GM19397 (cell line): ENCODE results near the gene TCP11L2.
"Not testable (repeated sequence)": the region's sequence is repeated elsewhere in the genome, so short reads cannot be mapped to it uniquely, and the experiment has no call there.

Source experiments
- ATAC-seq: cut with Tn5 transposase; IDR thresholded peaks from one replicate; pipeline ENCODE4 v1.9.1; 2021; ENCODE audit warnings: mild to moderate bottlenecking, moderate library complexity; ENCODE audit not compliant: unreplicated experiment

The TCP11L2 gene

DNA sequence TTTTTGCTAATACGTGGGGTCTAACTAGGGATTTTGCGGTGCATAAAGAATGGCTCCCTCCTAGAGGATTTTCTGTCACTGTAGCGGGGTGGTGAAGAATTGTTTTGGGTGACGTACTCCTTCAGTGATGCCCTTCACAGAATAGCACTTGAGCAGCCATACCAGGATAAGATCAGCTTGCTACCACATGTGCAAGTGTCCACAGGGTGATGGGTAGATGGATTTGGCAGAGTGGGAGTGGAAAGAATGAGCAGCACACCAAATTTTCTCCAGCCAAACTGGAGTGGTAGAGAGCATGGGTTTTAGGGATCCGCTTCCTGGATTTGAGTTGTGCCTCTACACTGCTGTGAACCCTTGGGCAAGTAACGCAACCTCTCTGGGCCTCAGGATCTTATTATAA lies 2.3 kb downstream of the TCP11L2 start:
- no peak for ATAC-seq

DNA sequence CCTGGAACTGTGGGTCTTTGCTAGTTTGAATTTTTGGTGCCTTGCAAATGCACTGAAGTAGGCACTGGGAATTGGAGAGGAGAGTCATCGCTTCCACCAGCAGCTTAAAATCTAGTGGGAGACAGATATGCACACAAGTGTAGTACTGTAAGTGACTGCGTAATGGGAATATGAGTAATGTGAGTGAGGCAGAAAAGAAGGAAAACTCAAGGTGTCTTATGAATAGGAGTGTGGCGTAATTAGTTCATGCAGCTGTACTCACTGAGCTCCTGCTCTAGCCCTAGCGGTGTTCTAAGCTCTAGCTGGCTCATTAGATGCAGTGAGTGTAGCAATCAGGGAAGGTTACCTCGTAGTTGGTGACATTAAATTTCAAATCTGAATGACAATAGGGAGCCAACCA lies 2.8 kb downstream of the TCP11L2 start:
- ATAC-seq, result no peak

DNA sequence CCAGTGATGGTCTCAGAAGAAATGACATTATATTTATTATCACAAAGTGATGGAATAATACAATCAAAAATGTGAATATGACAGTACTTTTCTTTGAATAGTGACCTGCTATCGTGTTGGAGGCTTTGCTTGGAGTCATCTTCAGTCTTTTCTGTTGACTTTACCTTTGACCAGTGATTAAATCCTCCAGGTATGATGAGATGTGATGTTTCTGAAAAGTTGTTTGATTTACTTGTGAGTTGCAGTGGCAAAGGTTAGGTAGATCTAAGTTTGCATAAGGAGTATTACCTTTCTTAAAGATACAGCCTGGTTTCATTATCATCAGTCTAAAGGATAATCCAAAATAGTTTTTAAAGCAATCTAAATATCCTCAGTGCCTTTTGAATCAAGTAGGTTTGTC lies 4.6 kb downstream of the TCP11L2 start:
- ATAC-seq, result no peak

DNA sequence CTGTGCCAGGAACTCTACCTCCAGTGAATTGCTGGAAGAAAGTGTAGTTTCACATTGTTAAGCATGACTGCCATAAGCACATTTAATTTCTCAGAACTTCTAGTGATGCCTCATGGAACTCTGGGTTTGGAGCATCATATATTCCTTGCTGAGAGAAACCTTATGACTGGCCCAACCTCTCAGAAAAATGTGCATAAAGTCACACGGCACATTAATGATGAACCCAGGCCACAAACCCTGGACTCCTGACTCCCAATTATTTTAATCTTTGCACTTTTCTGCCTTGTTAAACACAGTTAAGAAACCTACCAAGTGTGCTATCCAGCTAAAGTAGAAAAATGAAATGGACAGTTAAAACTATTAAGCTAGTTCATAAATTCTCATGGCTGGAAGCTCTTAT lies 5.6 kb downstream of the TCP11L2 start:
- no peak for ATAC-seq

DNA sequence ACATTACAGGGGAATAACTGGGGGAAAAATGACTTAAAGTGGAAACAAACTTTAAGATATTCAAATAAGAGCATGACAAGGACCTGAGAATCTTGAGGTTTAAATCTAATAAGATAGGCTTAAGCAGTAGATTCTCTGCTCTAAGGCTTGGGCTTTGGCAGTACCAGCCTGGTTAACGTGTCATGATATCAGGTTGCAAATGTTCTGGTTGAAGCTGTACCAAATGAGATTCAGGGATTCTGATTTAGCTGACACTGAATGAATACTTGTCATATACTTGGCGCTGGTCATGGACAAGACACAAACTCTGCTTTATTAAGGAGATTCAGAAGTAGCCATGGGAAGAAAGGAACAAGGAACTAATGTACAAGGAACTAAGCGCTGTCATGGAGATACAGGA lies 6.1 kb downstream of the TCP11L2 start:
- ATAC-seq, result no peak

DNA sequence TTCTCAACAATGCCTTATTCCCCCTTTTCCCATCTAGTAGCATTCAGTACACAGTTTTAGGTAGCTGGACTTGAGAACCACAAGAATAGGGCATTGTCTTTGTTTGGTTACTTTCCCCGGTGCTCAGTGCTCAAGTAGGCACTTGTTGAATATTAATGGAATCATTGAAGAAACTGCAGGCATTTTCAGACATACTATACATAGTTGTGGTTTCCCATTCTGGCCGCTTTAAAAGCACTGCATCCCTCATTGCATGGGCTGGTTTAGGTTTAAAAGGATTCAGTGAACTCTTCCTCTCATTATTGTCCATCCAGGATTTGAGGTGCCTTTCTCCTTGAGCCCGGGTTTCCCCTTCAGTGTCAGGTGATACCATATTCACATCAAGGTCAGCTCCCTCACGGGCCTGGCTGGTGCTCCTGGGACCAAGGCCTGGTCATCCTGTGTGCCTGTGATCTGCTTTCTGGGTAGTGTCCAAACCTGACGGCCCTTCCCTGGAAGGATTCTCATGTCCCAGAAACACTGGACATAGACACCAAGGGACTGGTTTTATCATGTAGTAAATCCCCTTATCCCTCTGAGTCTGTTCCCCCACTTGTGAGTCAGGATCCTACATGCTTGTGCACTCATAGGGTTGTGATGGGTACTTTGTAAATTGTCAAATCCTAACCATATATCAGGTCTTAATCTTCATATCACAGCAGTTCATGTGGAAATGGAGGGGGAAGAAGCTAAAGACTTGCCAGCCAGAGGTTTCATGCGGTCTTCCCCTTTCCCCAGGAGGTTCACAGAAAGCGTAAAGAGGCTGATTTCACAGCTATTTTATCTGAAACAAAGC lies 7.4 kb downstream of the TCP11L2 start:
- ATAC-seq, result no peak

DNA sequence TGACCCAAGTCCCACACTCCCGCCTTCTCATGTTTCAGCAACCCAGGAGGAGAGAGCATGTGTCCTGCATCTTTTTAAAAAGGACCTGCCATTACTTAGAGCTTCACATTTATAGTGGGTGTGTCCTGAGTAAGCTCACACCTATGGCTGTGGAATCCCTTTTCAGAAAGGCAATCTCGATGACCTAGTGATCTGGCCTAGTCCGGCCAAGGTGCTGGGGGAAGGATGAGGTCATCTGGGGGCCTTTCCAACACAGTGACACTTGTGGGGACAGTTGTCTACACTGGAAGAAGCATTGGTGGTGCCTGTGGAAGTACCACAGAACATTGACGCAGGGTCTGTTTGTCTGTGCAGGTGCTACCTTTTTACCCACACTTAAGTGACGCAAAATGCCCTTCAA lies 8.2 kb downstream of the TCP11L2 start:
- no peak for ATAC-seq

DNA sequence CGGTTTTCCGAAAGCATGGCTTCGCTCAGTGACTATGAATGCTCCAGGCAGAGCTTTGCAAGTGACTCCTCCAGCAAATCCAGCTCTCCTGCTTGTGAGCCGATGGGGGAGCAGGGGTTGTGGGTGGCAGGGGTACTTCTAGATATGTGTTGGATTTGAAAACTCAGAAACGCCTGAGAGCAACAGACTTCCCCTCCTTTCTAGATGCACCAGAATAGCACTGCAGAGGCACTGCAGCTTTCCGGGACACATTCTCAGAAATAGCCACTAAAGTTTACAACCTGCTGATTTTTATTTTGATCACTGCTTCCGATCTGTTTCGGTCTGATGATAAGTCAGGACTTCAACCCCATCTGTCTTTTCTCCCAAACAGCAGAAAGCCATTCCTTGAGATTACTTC lies 8.6 kb downstream of the TCP11L2 start:
- ATAC-seq, result no peak

DNA sequence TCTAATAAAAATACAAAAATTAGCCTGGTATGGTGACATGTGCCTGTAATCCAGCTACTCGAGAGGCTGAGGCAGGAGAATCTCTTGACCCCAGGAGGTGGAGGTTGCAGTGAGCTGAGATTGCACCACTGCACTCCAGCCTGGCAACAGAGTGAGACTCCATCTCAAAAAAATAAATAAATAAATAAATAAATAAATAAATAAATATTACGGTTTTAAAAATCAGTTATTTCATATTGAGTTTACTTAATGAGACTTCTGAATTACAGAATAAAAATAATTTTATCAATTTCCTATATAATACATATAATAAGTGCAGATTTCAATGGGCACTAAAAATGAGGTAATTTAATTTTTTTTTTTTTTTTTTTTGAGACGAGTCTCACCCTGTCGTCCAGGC lies 10.9 kb downstream of the TCP11L2 start:
- ATAC-seq, result not testable (repeated sequence)

DNA sequence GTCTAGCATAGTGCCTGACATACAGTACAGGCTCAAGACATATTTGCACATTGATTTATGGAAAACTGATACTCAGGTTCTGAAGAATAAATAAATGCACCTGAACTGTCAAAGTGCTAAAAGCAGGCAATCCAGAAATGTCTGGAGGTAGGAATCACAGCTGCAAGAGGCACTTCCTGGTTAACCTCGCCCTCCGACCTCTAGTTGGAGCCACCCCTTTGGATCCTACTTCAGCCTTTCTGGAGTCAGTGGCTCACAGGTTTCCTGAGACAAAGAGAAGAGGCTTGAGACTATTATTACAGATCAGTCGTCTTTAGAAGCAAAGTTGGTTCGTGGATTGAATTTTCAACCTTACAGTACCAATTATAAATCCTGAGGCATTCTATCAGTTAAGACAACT lies 13.0 kb downstream of the TCP11L2 start:
- no peak for ATAC-seq

DNA sequence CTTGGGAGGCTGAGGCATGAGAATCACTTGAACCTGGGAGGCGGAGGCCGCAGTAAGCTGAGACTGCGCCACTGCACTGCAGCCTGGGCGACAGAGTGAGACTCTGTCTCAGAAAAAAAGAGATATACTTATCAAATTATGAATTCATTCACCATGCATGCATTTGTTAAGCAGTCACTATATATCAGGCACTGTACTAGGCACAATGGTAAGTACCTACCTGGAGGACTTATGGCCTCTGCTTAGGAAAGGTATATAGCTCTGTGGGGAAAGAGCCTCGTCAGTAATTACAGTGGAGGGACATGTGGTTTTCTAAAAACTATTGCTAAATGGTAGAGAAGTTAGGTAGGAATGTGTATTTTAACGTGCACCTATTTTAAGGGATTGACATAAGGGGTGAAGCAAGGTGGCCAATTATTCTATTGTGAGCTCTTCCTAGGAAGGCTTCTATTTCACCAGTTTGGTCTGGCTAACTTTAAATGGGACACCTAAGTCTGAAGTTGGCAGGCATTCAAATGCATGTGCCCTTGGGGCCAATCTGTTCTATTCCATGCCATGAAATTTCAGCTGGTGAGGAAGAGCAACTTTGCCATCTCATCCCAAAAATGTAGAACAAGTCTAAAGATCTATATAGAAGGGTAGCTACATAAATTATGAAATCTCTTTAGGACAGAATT lies 15.0 kb downstream of the TCP11L2 start:
- no peak for ATAC-seq

DNA sequence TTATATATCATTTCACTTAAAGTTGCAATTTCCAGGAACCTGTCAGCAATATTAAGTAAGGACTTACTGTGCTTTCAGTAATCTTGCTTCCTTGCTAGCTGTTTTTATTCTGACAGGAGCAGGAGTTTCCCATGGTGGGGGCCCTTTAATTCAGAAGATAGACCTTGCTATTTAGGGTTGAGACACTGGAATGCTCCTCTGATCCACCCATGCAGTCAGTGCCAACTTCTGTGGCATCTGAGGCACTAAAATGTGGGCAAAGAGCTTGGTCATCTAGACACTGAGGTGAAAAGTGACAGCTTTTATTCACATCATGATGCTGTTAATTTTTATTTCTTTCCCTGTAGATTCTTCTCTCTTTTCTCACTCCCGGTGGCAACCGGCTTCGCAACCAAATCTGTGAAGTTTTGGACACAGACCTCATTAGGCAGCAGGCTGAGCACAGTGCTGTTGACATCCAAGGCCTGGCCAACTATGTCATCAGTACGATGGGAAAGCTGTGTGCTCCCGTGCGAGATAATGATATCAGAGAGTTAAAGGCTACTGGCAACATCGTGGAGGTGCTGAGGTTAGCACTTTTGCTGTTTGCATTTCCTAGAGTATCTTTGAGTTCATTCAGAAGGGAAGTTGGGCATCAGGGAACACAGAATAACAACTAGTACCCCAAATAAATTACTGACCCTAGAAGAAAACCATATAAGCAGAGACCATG lies 18.8 kb downstream of the TCP11L2 start:
- no peak for ATAC-seq

DNA sequence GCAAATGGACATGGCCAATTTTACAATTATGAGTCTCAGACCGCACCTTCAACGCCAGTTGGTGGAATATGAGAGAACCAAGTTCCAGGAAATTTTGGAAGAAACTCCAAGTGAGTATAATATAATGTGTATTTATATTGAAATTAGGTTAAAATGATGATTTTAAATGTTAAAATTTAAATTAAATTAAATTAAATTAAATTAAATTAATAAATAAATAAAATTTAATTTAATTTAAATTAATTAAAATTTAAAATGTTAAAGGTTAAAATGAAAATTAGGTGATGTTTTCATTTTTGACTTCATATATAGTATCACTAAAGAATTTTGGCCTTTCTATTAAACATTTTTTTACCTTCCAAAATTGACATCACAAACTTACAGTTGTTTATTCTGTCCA lies 21.0 kb downstream of the TCP11L2 start:
- ATAC-seq, result no peak

DNA sequence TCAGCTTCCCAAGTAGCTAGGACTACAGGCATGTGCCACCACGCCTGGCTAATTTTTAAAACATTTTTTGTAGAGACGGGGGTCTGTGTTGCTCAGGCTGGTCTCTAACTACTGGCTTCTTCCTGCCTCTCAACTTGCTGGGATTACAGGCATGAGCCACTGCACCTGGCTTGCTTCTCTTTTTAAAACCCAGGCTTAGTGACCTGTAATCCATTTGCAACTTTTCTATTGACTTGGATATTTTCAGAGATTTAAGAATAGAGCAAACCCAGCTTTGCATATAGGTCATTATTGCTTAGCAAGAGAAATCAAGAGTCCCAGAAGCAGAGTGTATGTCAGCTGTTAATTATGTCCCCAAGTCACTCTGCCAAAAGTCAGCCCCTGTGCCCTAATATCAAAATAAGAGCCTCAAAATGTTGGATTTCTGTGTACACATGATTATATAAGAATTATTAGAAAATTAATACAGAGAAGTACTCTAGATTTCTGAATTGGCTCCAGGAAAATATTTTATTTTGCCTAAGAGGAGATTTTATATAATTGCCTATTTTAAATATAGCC lies 24.9 kb downstream of the TCP11L2 start:
- no peak for ATAC-seq

DNA sequence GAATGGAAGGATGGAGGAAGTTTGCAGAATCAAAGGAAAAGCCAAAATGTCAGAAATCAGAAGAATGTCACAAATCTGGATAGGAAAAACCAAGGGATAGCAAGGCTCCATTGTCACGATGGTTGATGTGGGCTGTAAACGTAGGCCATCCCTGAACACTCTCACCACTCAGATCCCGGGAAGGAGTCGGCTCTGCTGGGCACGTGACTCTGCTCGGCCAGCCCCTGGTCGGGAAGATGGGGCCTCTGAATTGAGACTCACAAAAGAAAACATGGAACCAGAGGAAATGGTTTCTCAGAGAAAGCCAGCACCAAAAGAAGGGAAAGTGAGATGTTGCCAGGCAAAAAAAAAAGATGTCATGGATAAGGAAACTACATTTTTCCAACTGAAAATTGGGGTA lies 26.2 kb downstream of the TCP11L2 start:
- ATAC-seq, result no peak

DNA sequence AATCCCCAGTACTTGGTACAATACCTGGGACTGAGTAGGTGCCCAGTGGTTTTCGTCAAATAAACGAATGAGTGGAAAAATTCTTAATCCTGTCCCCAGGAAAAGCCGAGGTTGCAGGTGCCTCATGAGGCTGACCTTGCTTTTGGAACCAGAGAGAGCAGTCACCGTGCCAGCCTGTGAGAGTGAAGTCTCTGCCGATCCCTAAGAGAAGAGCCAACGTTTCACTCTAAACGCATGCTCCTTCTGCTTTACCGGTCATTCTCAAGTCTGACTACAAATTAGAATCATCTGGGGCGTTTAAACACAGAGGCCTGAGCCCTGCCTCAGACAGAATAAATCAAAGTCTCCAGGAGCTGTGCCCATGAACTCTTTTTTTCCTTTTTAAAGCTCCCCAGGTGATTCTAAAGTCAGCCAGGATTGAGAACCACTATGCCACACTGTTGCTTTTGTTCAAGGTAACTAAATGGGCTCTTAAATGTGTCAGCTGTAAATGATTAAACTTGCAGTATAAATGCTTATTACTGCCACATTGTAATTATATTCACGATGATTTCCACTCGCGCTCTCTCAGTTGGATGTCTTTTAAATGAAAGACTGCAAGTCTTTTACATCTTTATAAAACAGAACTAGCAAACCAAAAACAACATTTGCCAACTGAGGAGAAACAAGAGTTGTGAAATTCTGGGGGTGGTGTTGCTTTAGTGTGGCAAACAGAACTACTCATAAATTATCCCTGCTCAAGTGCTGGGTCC lies 26.9 kb downstream of the TCP11L2 start:
- ATAC-seq, result no peak

DNA sequence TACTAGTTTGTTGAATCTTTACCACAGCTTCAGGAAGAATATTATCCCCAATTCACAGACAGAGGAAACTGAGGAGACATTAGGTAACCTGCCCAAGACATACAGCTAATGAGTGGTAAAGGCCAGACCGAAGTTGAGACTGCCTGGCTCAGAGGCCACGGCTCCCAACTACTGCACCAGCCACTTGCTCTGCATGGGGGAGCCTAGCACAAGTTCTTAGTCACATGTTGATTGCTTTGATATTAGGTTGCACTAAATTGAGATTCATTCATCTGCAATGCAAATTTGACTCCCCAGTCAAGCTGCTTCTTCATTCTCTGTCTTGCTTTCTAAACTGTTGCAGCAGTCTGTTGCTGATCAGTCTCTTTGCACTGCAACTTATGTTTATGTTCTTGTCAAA lies 29.1 kb downstream of the TCP11L2 start:
- ATAC-seq, result no peak

DNA sequence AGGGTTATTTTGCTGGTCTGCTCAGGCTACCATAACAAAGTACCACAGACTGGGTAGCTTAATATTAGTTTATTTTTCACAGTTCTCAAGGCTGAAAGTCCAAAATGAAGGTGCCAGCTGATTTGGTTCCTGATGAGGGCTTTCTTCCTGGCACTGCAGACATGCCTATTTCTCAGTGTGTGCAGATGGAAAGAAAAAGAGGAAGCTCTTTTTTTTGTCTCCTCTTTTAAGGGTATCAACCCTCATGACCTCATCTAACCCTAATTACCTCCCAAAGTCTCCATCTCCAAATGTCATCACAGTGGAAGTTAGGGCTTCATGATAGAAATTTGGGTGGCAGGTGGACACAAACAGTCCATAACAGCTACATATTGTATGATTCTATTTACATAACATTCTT lies 30.0 kb downstream of the TCP11L2 start:
- ATAC-seq, result no peak

DNA sequence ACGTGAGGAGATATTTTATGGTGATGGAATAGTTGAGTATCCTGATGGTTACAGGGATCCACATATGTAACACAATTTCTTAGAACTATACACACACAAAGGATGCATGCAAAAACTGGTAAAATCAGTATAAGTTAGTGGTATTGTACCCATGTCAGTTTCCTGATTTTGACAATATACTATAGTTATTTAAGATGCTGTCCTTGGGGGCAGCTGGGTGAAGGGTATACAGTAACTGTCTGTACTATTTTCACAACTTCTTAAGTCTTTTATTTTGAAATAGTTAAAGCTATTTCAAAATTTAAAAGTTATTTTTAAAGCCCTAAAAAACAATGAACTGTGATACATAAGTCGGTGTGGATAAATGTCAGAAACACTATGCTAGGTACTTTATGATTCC lies 30.5 kb downstream of the TCP11L2 start:
- no peak for ATAC-seq

DNA sequence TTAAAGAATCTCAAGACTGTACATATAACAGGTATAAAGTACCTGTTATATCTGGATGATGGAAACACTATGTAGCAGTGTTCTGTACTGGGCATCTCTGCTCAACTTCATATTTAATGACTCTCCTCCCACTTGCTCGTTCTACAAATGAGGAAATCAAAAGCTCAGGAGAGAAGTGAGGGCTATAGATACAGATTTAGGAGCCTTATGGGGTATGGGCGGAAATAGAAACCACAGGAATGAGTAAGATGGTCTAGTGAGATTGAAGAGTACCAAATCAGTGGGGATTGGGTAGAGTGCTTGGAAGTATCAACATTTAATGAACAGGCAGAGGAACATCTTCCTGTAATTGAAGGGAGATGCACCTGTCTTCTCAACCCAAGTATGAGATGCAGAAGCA lies 31.2 kb downstream of the TCP11L2 start:
- ATAC-seq, result no peak
